ENCODE results near the gene KRTAP10-10. TPM values are rescaled to one million over a fixed set of nuclear protein-coding genes. Genes with fewer than 3 reads are reported as not detected.

The KRTAP10-10 gene
- total and polyA plus RNA-seq, 2 of the 8 experiments (the other 6 are each of a cell fraction or from before 2014, with no cell fraction given): not detected

DNA sequence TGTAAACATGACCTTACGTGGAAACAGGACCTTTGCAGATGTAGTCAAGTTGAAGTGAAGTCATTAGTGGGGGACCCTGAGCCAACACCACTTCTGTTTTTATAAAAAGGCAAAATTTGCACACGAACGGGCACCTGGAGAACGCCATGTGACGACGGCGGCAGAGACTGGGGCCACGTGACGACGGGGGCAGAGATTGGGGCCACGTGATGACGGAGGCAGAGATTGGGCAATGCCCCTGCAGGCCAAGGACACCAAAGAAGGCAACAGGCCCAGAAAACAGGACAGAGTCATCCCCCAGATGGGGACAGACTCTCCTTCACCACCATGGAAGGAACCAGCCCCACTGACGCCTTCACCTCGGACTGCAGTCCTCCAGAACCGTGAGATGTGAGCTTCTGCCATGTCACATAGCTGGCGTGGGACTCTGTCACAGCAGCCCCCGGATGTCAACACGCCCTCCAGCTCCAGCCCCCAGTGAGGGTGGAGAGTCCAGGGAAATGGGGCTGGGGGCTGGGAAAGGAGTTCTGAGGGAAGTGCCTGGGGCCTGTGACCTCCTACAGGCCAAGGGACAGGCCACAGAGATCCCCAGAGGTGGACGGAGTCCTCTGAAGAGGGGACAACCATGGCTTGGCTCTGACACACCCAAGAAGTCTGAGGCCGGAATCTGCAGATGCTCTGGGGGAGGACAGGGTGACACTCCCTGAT is 13.3 kb downstream of the KRTAP10-10 start:
- no peak overlapping the region for H3K56ac ChIP-seq (replicated peaks; ENCODE audit: insufficient read length, low read depth, low read length)
- no peak for DNase-seq (ENCODE audit: low read depth in 1 of 2, low spot score in 2 of 2)
- no peak overlapping the region for H3K27ac ChIP-seq (ENCODE audit: low read depth, low read length)
- WGBS, 2 experiments (ENCODE audit: extremely low coverage in 1 of 2, insufficient coverage in 1 of 2, insufficient read length in 1 of 2, insufficient replicate concordance in 2 of 2, low coverage in 1 of 2, low lambda C conversion rate in 2 of 2, missing lambda C conversion rate in 1 of 2): 89% methylated on average over 20 of the region's 20 CpGs; no CpG with 5 or more reads in 1 of the 2 experiments
- no peaks in the 10 kb centered on the region for H3K79me2 ChIP-seq (ENCODE audit: control insufficient read depth in 1 of 2, insufficient read depth in 2 of 2, low read length in 2 of 2)
- no peak for TF ChIP-seq ASH2L (IDR thresholded peaks at IDR 0.05; ENCODE audit: low read length)
- no peak overlapping the region for H2BK12ac ChIP-seq (ENCODE audit: low read depth, low read length)
- H4K91ac ChIP-seq (replicated peaks; ENCODE audit: insufficient read length, low read length): peak overlapping the region; percentile 39
- no peak overlapping the region for H2BK5ac ChIP-seq (ENCODE audit: low read depth, low read length)
- no peak overlapping the region for H2BK15ac ChIP-seq (ENCODE audit: low read length)
- no peak overlapping the region for H4K5ac ChIP-seq (ENCODE audit: insufficient read length, low read depth, low read length)
- H4K8ac ChIP-seq (ENCODE audit: extremely low read depth, insufficient read depth, low read length): no peak overlapping the region
- no peaks in the 10 kb centered on the region for H3K36me3 ChIP-seq (ENCODE audit: control insufficient read depth in 2 of 4, insufficient read depth in 4 of 4, low read length in 3 of 4)
- H3K4me1 ChIP-seq (replicated peaks in 1 of 4; ENCODE audit: control insufficient read depth in 3 of 4, insufficient read depth in 4 of 4, low read length in 3 of 4): peaks cover 0 to 14% (median 4%) of the 10 kb centered on the region in 4 experiments; a peak in 3 of 7 replicates
- H2AK5ac ChIP-seq (ENCODE audit: low read depth, low read length): no peak overlapping the region
- H3K4ac ChIP-seq (replicated peaks; ENCODE audit: insufficient read length, low read depth, low read length): no peak overlapping the region
- FAIRE-seq: no peak
- ChIA-PET POLR2A (ENCODE audit: partially characterized antibody) (no interaction called here), CTCF (ENCODE audit: partially characterized antibody) (interaction anchor here (0.6 to 1.6 kb wide), 3 partner anchors 14 to 360 kb away, joined by 3 to 4 read pairs (median 3); no protein-coding TSS in a partner anchor)
- H3K14ac ChIP-seq (ENCODE audit: insufficient read length): no peak overlapping the region
- no peak overlapping the region for H3K9ac ChIP-seq (replicated peaks in 1 of 4; ENCODE audit: extremely low read depth in 1 of 4, low read depth in 3 of 4, low read length in 3 of 4)
- H3K4me3 ChIP-seq (ENCODE audit: extremely low read depth in 1 of 4, insufficient read depth in 2 of 4, low read depth in 3 of 4, low read length in 4 of 4): no peak overlapping the region
- no peak overlapping the region for H3K4me2 ChIP-seq (ENCODE audit: insufficient read depth in 1 of 2, low read depth in 2 of 2, low read length in 2 of 2)
- no peak overlapping the region for H3K18ac ChIP-seq (ENCODE audit: extremely low read depth, low read length)
- peaks cover 0 to 2% (median 0%) of the 10 kb centered on the region in 4 experiments; a peak in 1 of 7 replicates for H3K27me3 ChIP-seq (replicated peaks in 1 of 4; ENCODE audit: control insufficient read depth in 3 of 4, extremely low read depth in 1 of 4, insufficient read depth in 3 of 4, low read length in 3 of 4)
- H3K9me3 ChIP-seq (ENCODE audit: insufficient read depth in 2 of 2, low read depth in 1 of 2, low read length in 1 of 2): no peaks in the 10 kb centered on the region; a peak in 1 of 4 replicates
- H2BK120ac ChIP-seq (replicated peaks; ENCODE audit: low read depth, low read length): no peak overlapping the region
- no peaks in the 10 kb centered on the region; the same call in 1 of the 2 replicates for H3K79me1 ChIP-seq (ENCODE audit: low read depth, low read length)
- no peaks in the 10 kb centered on the region for H3K23me2 ChIP-seq (ENCODE audit: low read depth, low read length)
- H4K20me1 ChIP-seq (replicated peaks in 1 of 2; ENCODE audit: control insufficient read depth in 1 of 2, insufficient read depth in 2 of 2, low read length in 2 of 2): no peaks in the 10 kb centered on the region
- no peak overlapping the region for H2BK20ac ChIP-seq (ENCODE audit: low read length)
- no peak overlapping the region for H2AFZ ChIP-seq (ENCODE audit: low read length)
- H3K23ac ChIP-seq (ENCODE audit: insufficient read length): no peak overlapping the region

Data from H1 (cell line).